H9 (cell line): ENCODE results near the gene TBX19. TPM values are rescaled to one million over a fixed set of nuclear protein-coding genes. Genes with fewer than 3 reads are reported as not detected.

Experiments
- DNase-seq: peaks from one replicate; pipeline ENCODE4 v3.0.0-alpha.2; 2017
- H2AFZ ChIP-seq: one replicate; pipeline ENCODE4 v1.6.1; 2013; ENCODE audit warnings: mild to moderate bottlenecking, low read length, control low read depth, moderate library complexity
- H2AK5ac ChIP-seq: 2 replicates; pipeline ENCODE4 v1.6.1; 2013; ENCODE audit warnings: low read length, control low read depth, mixed read lengths; ENCODE audit not compliant: insufficient read length
- H2BK120ac ChIP-seq: one replicate; pipeline ENCODE4 v1.6.1; 2013; ENCODE audit warnings: low read depth, mild to moderate bottlenecking, low read length, control low read depth, inconsistent platforms; ENCODE audit not compliant: poor library complexity, severe bottlenecking
- H2BK12ac ChIP-seq: 2 replicates; pipeline ENCODE4 v1.6.1; 2013; ENCODE audit warnings: low read length, control low read depth, mixed read lengths, low read depth; ENCODE audit not compliant: insufficient read length
- H2BK15ac ChIP-seq: 2 replicates; pipeline ENCODE4 v1.6.1; 2013; ENCODE audit warnings: low read depth, low read length, control low read depth
- H2BK20ac ChIP-seq: one replicate; pipeline ENCODE4 v1.6.1; 2013; ENCODE audit warnings: low read depth, mild to moderate bottlenecking, low read length, control low read depth, inconsistent platforms; ENCODE audit not compliant: poor library complexity, severe bottlenecking
- H2BK5ac ChIP-seq: 2 replicates; pipeline ENCODE4 v1.6.1; 2013; ENCODE audit warnings: low read length, control low read depth, mixed read lengths; ENCODE audit not compliant: insufficient read length
- H3K14ac ChIP-seq: 2 replicates; pipeline ENCODE4 v1.6.1; 2013; ENCODE audit warnings: low read length, control low read depth; ENCODE audit not compliant: insufficient read depth
- H3K18ac ChIP-seq: 2 replicates; pipeline ENCODE4 v1.6.1; 2013; ENCODE audit warnings: low read depth, mild to moderate bottlenecking, mixed read lengths, low read length, control low read depth; ENCODE audit not compliant: insufficient read length
- H3K23ac ChIP-seq: 2 replicates; pipeline ENCODE4 v1.6.1; 2013; ENCODE audit warnings: low read length, control low read depth, mixed read lengths, low read depth; ENCODE audit not compliant: insufficient read length
- H3K23me2 ChIP-seq: 2 replicates; pipeline ENCODE4 v1.6.1; 2013; ENCODE audit warnings: low read depth, mild to moderate bottlenecking, mixed read lengths, low read length, control low read depth; ENCODE audit not compliant: insufficient read length, poor library complexity, severe bottlenecking
- H3K27ac ChIP-seq: 2 replicates; pipeline ENCODE4 v1.5.1; 2013; ENCODE audit warnings: low read length, control low read depth, mixed read lengths, low read depth; ENCODE audit not compliant: insufficient read length
- H3K27me3 ChIP-seq: 2 replicates; pipeline ENCODE4 v1.6.1; 2013; ENCODE audit warnings: low read length, control low read depth, inconsistent platforms; ENCODE audit not compliant: insufficient read depth
- H3K4ac ChIP-seq: 2 replicates; pipeline ENCODE4 v1.6.1; 2013; ENCODE audit warnings: low read depth, mild to moderate bottlenecking, control low read depth, inconsistent platforms, low read length, moderate library complexity
- H3K4me1 ChIP-seq: 2 replicates; pipeline ENCODE4 v1.6.1; 2013; ENCODE audit warnings: low read length, control low read depth, inconsistent platforms; ENCODE audit not compliant: insufficient read depth
- H3K4me2 ChIP-seq: 2 replicates; pipeline ENCODE4 v1.6.1; 2013; ENCODE audit warnings: low read length, control low read depth, mixed read lengths; ENCODE audit not compliant: insufficient read length, insufficient read depth
- H3K56ac ChIP-seq: 2 replicates; pipeline ENCODE4 v1.6.1; 2013; ENCODE audit warnings: low read depth, mild to moderate bottlenecking, mixed read lengths, low read length, control low read depth; ENCODE audit not compliant: insufficient read length
- H3K79me1 ChIP-seq: 2 replicates; pipeline ENCODE4 v1.6.1; 2013; ENCODE audit warnings: low read depth, mild to moderate bottlenecking, moderate library complexity, low read length, control low read depth, inconsistent platforms; ENCODE audit not compliant: insufficient read depth, poor library complexity, severe bottlenecking
- H3K79me2 ChIP-seq: 2 replicates; pipeline ENCODE4 v1.6.1; 2013; ENCODE audit warnings: low read length, control low read depth, inconsistent platforms; ENCODE audit not compliant: insufficient read depth
- H3K9ac ChIP-seq: 2 replicates; pipeline ENCODE4 v1.6.1; 2013; ENCODE audit warnings: low read length, control low read depth, mixed read lengths; ENCODE audit not compliant: insufficient read length; ENCODE audit errors: extremely low read depth
- H3K9me3 ChIP-seq: one replicate; pipeline ENCODE4 v1.6.1; 2013; ENCODE audit warnings: low read depth, low read length, inconsistent platforms; ENCODE audit not compliant: control insufficient read depth
- H3T11ph ChIP-seq: one replicate; pipeline ENCODE4 v1.6.1; 2013; ENCODE audit warnings: mild to moderate bottlenecking, low read length, control low read depth, inconsistent platforms
- H4K20me1 ChIP-seq: one replicate; pipeline ENCODE4 v1.6.1; 2013; ENCODE audit not compliant: control insufficient read depth, insufficient read length, insufficient read depth
- H4K5ac ChIP-seq: 2 replicates; pipeline ENCODE4 v1.6.1; 2013; ENCODE audit warnings: low read depth, mild to moderate bottlenecking, mixed read lengths, low read length, control low read depth; ENCODE audit not compliant: insufficient read length
- H4K8ac ChIP-seq: replicated peaks from 2 replicates; pipeline ENCODE4 v1.6.1; 2013; ENCODE audit warnings: low read length, control low read depth, mixed read lengths, low read depth; ENCODE audit not compliant: insufficient read length
- H4K91ac ChIP-seq: 2 replicates; pipeline ENCODE4 v1.6.1; 2013; ENCODE audit warnings: low read depth, mild to moderate bottlenecking, moderate library complexity, mixed read lengths, low read length, control low read depth; ENCODE audit not compliant: insufficient read length
- H3K27ac Mint-ChIP-seq, 3 experiments: 2 replicates in 2 of 3; 3 replicates in 1 of 3; pipeline ENCODE4 v1.8.0; 2020 to 2021; ENCODE audit warnings: mixed read lengths in 3 of 3, mild to moderate bottlenecking in 1 of 3, moderate library complexity in 1 of 3
- H3K27me3 Mint-ChIP-seq: 2 replicates; pipeline ENCODE4 v1.8.0; 2021; ENCODE audit warnings: low read depth, mild to moderate bottlenecking, moderate library complexity, mixed read lengths
- H3K36me3 Mint-ChIP-seq, 3 experiments: 2 replicates in 2 of 3; 3 replicates in 1 of 3; pipeline ENCODE4 v1.8.0; 2020 to 2021; ENCODE audit warnings: low read depth in 3 of 3, mixed read lengths in 3 of 3; ENCODE audit not compliant: insufficient read depth in 1 of 3
- H3K4me1 Mint-ChIP-seq, 2 experiments: 2 replicates each; pipeline ENCODE4 v1.8.0; 2020; ENCODE audit warnings: mixed read lengths in 2 of 2
- H3K4me3 Mint-ChIP-seq, 2 experiments: 2 replicates in 1 of 2; 3 replicates in 1 of 2; pipeline ENCODE4 v1.8.0; 2020 to 2021; ENCODE audit warnings: mild to moderate bottlenecking in 2 of 2, mixed read lengths in 2 of 2, moderate library complexity in 1 of 2
- H3K9me3 Mint-ChIP-seq, 2 experiments: 2 replicates in 1 of 2; 3 replicates in 1 of 2; pipeline ENCODE4 v1.8.0; 2020; ENCODE audit warnings: mild to moderate bottlenecking in 2 of 2, mixed read lengths in 2 of 2, moderate library complexity in 1 of 2
- CTCF ChIP-seq: fragments of 200-600 bp; sonication (generic); conservative IDR thresholded peaks from 3 replicates; pipeline ENCODE4 v1.8.0; 2021; ENCODE audit warnings: antibody characterized with exemption, mild to moderate bottlenecking
- WGBS: extraction: QIAGEN DNeasy Blood & Tissue Kit; methylation state at CpG from one replicate; pipeline ENCODE4 v1.1.7; 2013; ENCODE audit warnings: missing lambda C conversion rate, low lambda C conversion rate, mixed read lengths; ENCODE audit not compliant: insufficient read length; ENCODE audit errors: extremely low coverage; 5-methylcytosine and 5-hydroxymethylcytosine counted together
- total RNA-seq: library from RNA; stranded (reverse); gene quantifications from 2 replicates; pipeline ENCODE4 v1.2.1, GENCODE V29; 2021

Gene TBX19
- total RNA-seq, 1 experiment from 2014 or later: 0.48 TPM

GRCh38 chr1:168330285-168330684, 49.6 kb downstream of the TBX19 start:
- Histone ChIP-seq H4K5ac (no peak overlapping the region), H4K8ac (no peak overlapping the region), H3K23ac (no peak overlapping the region), H3K9ac (no peak overlapping the region), H3K23me2 (no peaks in the 10 kb centered on the region), H3T11ph (no peak overlapping the region), H2BK20ac (no peak overlapping the region), H2AK5ac (no peak overlapping the region), H3K18ac (no peak overlapping the region), H4K20me1 (no peaks in the 10 kb centered on the region), H3K27ac (no peak overlapping the region), H4K91ac (no peak overlapping the region), H3K9me3 (no peaks in the 10 kb centered on the region), H3K56ac (no peak overlapping the region), H2BK12ac (no peak overlapping the region), H3K4me1 (no peaks in the 10 kb centered on the region; the same call in 1 of the 2 replicates), H3K14ac (no peak overlapping the region), H3K4ac (no peak overlapping the region), H3K4me2 (no peak overlapping the region), H2AFZ (no peak overlapping the region), H2BK120ac (no peak overlapping the region), H2BK15ac (no peak overlapping the region), H2BK5ac (no peak overlapping the region), H3K79me2 (no peaks in the 10 kb centered on the region), H3K79me1 (no peaks in the 10 kb centered on the region), H3K27me3 (no peaks in the 10 kb centered on the region)
- no peak overlapping the region for H3K27ac Mint-ChIP-seq
- no peak overlapping the region for H3K4me3 Mint-ChIP-seq
- peaks cover 0 to 3% of the 10 kb centered on the region in 2 experiments; a peak in 2 of 5 replicates for H3K9me3 Mint-ChIP-seq
- H3K36me3 Mint-ChIP-seq: peaks cover 0 to under 1% (median 0%) of the 10 kb centered on the region in 3 experiments; a peak in 1 of 7 replicates
- no peak for DNase-seq
- peaks cover 18 to 20% of the 10 kb centered on the region in 2 experiments for H3K4me1 Mint-ChIP-seq
- no peaks in the 10 kb centered on the region for H3K27me3 Mint-ChIP-seq
- WGBS: no CpG with 5 or more reads among the region's 3 CpGs
- TF ChIP-seq CTCF: no peak
